A204.1 (cell line): ENCODE results near the gene PDZRN3.

Source experiments
- FAIRE-seq: peaks from 2 replicates; lab custom pipeline; 2012; peaks lifted over from hg19 to GRCh38; lab: Jason Lieb, UNC

The PDZRN3 gene

GRCh38 chr3:73384091-73384906 is 240.4 kb downstream of the PDZRN3 start:
- no peak for FAIRE-seq

GRCh38 chr3:73383470-73384049 is 241.2 kb downstream of the PDZRN3 start:
- no peak for FAIRE-seq

GRCh38 chr3:73381551-73381950 is 243.2 kb downstream of the PDZRN3 start:
- no peak for FAIRE-seq

- FAIRE-seq: no peak
Observed at GRCh38 chr3:73380735-73381532, 243.8 kb downstream of the PDZRN3 start.

DNA sequence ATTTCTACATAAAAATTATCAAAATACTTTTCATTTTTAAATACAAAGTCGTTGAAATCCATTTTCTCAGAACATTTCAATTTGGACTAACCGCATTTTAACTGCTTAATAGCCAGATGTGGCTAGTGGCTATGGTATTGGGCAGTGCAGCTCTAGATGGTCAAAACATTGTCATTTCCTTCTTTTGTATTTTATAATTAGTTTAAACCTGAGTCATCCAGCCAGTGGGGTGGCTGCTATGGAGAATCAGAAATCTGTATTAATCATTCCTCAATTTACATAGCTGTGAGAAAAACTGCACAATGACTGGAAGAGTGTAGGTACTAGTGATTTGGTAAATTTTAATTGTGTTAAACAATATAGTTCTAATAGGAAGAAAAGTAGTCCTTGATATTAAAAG is 245.3 kb downstream of the PDZRN3 start:
- FAIRE-seq: no peak

- no peak for FAIRE-seq
Observed at GRCh38 chr3:73378207-73378606, 246.5 kb downstream of the PDZRN3 start.

- FAIRE-seq: no peak
Observed at GRCh38 chr3:73365756-73366397, 258.9 kb downstream of the PDZRN3 start.

GRCh38 chr3:73364517-73364916 is 260.2 kb downstream of the PDZRN3 start:
- no peak for FAIRE-seq

DNA sequence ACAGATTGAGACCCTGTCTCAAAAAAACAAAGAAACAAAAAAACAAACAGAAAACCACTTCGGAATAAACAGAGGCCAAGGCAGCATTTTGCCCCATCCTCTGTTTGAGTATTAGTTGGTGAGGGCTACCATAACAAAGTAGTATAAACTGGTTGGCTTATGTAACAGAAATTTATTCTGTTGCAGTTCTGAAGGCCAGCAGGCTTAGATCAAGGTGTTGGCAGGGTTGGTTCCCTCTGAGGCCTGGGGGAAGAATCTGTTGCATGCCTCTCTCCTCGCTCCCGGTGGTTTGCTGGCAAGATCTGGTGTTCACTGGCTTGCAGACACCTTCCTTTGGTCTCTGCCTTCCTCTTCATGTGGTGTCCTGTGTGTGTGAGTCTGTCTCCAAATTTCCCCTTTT is 261.6 kb downstream of the PDZRN3 start:
- no peak for FAIRE-seq

GRCh38 chr3:73361591-73361990 is 263.1 kb downstream of the PDZRN3 start:
- no peak for FAIRE-seq

- FAIRE-seq: no peak
Observed at GRCh38 chr3:73353649-73354217, 271.0 kb downstream of the PDZRN3 start.

DNA sequence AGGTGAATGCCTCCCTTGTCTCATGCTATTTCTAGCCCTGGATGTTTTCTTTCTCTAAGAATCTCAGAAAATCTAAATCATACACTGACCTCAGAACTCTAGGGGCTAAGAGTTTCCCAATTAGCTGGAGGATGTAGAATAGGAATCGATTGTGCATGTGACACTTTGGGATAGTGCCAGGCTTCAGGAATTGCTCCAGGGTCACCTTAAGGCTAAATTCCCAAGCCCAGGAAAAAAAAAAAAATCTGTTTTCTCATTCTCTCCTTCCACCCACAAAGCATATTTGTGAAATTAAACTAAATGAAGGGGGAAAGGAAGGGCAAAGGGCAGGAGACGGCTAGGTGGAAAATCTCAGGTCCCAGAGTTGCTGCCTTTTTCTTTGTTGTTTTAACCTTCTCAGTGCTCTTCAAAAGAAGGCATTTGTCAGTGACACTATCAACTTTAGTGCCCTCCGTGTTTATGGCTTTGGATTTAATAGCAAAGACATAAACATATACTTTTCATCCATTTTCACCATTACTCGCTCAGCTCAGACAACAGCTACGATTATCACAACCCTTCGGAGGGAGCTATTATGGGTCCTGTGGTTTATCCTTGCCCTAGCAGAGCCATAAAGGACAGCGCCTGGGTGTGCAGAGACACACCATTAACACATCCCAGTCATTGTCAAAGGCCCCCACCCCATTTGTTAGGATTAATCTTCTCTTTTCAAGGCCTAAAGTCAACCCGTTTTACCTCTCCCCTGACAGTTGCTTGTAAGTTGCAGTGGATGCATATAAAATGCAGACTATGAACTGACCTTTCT is 271.7 kb downstream of the PDZRN3 start:
- no peak for FAIRE-seq

DNA sequence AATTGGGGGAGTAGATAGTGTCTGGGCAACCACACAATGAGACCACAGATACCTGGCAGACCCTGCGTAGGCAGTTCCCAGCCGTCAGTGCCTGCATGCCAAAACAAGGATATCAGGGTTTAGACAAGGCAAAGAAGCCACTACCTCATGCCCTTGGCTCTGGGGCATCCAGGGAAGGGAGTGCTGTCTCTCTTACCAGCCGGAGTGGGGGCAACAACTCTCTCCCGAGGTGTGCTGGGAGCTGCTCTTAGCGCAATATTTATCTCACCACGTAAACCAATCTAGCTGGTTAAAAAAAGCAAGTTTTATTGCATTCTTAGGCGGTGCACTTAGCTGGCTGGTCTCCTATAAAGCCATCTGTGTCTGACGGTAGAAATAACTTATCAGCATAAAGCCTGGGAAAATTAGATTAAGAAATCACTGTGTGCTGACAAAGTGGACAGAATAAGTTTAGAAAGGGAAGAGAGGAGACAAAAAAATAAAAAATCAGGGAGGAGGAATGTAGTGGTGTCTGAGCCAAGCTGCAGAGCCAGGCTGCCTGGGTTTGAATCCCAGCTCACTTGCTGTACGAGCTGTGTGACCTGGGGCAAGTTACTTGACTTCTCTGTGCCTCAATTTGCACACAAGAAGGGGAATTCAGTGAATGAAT is 273.2 kb downstream of the PDZRN3 start:
- FAIRE-seq: no peak

GRCh38 chr3:73350996-73351395 is 273.7 kb downstream of the PDZRN3 start:
- no peak for FAIRE-seq

GRCh38 chr3:73349657-73350056 is 275.1 kb downstream of the PDZRN3 start:
- no peak for FAIRE-seq

- no peak for FAIRE-seq
Observed at GRCh38 chr3:73342077-73342476, 282.7 kb downstream of the PDZRN3 start.

- FAIRE-seq: no peak
Observed at GRCh38 chr3:73341272-73341935, 283.3 kb downstream of the PDZRN3 start.

DNA sequence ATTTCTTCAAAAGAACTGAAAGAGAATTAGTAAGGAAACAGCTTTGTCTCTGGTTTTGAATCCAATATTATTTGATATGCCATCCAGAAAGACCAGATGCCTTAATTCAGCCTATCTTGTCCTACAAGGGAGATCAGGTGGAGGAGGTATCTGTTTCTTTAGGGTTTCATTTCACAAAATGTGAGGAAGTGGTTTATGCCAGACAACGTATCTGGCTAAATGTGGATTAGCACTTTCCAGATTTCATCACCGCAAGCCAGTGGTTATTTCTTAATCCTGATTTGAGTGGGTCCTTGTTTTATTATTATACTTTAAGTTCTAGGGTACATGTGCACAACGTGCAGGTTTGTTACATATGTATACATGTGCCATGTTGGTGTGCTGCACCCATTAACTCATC is 292.2 kb downstream of the PDZRN3 start:
- FAIRE-seq: no peak
